DMS53 (cell line): ENCODE results near the gene CCR2.
"Not testable (repeated sequence)": the region's sequence is repeated elsewhere in the genome, so short reads cannot be mapped to it uniquely, and the experiment has no call there.

Experiments used
- DNase-seq: peaks from one replicate; lab custom pipeline; 2025; lab: John Stamatoyannopoulos, UW

CCR2 gene

DNA sequence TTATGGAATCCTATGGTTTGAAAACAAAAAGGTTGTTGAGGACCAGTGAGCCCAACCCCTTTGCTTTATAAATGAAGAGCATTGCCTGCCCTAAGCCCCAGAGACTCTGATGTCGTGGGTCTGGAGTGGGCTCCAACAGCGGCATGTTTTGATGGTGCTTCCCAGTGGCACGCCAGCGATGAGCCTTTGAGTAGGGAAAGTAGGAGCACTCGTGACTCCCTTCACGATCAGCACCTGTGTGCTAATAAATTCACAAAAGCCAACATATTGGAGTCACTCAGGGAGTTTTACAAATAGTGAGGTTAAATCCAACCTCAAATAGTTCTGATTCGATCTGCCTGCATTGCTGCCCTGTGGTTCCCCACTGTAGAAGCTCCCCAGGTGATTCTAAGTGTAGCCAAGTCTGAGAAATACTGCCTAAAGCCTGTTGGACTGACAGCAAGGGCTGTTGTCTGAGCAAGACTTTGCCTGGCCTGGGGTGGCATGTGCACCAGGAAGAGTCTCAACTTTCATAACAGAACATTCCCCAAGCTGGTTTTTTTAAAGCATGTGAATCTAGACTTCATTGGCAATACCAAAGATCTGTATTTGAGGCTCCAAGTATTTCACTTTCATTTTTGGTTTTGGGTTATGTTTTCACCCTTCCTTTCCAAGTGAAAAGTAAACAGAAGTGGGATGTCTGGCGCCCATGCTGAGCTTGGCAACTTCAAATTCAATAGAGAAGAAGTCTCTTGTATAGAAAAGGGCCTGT is 26.7 kb downstream of the CCR2 start:
- no peak for DNase-seq

DNA sequence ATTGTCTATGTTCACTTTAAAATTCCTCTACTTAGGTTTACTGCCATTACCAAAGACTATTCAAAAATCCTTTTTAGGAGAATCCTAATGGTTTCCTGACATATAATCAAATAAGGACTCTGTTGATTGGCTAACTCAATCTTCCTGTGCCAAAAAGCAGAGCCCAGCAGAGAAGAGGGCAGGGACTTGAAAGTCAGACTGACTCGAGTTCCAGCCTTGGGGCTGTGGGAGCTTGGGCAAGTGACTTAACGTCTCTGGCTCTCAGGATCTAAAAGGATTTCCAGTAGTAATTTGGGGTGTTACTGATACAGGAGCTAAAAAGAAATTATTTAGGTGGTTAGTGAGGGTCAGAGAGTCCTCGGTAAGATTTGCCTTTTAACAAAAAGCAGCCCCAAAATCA is 27.7 kb downstream of the CCR2 start:
- no peak for DNase-seq

GRCh38 chr3:46383211-46383950 is 29.5 kb downstream of the CCR2 start:
- no peak for DNase-seq

GRCh38 chr3:46383951-46384330 is 30.0 kb downstream of the CCR2 start:
- DNase-seq, result peak; percentile 5

GRCh38 chr3:46386205-46386604 is 32.3 kb downstream of the CCR2 start:
- DNase-seq, result peak; percentile 83

DNA sequence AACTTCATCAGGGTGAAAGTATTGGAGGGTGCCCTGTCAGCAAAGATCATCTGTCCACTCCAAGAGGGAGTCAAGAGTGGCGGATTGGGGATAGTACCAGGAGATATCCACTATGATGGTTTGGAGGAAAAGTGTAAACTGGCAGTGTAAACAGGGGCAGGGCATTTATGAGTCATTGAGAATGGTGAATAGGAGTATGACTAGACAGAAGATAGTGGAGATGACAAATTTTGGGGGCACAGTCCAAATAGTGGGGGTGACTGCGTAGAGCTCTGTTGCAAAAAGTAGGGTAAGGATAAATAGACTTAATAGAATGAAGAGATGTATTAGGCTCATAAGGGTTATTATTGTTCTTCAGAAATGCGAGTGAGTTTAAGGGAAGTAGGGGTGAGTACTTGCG is 34.9 kb downstream of the CCR2 start:
- not testable (repeated sequence) for DNase-seq

GRCh38 chr3:46389306-46389705 is 35.4 kb downstream of the CCR2 start:
- DNase-seq, result no peak

GRCh38 chr3:46391526-46391925 is 37.6 kb downstream of the CCR2 start:
- DNase-seq, result not testable (repeated sequence)

DNA sequence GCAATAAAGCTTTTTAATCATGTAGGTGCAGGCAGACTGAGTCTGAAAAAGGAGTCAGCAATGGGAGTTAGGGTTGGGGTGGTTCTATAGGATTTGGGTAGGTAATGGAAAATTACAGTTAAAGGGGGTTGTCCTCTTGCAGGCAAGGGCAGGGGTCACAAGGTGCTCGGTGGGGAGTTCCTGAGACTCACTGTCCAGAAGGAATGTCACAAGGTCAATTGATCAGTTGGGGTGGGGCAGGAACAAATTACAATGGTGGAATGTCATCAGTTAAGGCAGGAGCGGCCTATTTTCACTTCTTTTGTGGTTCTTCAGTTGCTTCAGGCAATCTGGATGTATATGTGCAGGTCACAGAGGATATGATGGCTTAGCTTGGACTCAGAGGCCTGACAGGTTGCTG is 39.1 kb downstream of the CCR2 start:
- no peak for DNase-seq

DNA sequence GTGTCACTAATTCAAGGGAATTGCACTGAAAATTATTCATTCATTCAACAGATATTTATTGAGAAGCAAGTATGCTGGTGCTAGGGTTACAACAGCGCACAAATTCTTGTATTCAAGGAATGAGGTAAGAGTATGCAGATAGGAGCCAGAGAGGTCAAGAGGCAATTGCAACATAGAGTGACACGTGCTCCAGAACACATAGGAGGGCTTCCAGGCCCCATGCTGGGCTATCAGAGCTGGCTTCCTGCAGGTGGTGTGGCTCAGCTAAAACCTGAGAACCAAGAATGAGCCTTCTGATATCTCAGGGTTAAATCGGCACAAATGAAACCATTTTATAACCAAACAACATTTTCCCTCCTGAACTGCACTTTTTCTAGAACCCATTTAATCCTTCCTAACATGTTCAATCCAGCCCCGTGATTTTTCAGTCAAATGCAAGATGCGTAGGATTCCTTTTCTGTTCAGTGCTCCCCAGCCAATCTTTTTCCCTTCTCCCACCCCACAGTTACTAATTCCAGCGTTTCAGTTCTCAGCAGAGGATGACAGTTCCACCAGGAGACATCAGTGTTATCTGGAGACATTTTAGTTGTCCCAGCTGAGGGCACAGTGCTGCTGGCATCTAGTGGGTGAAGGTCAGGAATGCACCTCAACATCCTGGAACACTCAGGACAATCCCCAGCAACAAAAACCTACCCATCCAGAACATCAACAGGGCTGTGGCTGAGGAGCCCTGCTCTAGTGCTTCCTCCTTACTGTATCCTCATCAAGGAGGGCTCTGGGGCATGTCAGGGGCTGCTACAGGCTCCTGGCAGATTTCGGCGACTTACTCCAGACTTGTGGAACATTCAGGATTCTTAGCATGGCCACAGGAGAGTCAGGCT is 39.9 kb downstream of the CCR2 start:
- no peak for DNase-seq

- no peak for DNase-seq
Measured at GRCh38 chr3:46395210-46395661, 41.3 kb downstream of the CCR2 start.

- no peak for DNase-seq
Measured at GRCh38 chr3:46395766-46396530, 42.0 kb downstream of the CCR2 start.

- DNase-seq, result no peak
Measured at GRCh38 chr3:46397111-46397510, 43.2 kb downstream of the CCR2 start.

- no peak for DNase-seq
Measured at GRCh38 chr3:46398186-46398955, 44.5 kb downstream of the CCR2 start.

DNA sequence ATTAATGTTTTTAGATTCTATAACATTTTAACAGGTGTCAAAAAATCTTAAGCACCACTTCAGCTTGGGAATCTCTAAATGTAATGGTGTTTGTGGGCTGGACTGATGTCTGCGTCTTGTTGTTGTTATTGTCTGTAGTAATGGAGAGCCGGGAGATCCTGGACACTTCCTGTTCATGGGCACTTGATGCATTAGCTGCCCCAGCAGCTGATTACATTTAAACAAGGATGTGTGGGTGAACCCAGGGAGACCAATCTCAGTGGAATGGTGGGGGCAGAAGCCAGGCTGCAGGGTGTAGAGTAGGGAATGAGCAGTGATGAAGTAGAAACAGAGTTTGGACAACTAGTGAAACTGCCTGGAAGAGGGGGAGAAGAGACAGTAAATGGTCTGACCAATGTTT is 45.2 kb downstream of the CCR2 start:
- DNase-seq, result peak; percentile 6

DNA sequence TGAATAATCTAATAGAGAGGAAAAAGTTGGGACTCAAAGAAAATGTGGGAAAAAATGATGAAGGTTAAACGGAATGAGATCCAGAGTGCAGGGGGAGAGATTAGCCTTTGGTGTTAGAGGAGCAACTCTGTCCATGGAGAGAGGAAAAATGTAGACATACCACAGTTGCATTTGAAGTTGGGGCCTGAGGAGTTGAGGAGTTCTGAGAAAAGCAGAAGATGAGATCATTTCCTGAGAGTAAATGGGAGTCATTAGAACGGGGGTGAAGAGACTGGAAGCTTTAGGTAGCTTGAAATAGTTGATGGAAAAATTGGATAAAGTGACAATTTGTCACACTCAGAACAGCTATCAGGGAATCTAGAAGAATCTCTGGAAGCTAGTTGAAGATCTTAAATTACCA is 45.6 kb downstream of the CCR2 start:
- DNase-seq, result no peak

GRCh38 chr3:46400000-46400734 is 46.3 kb downstream of the CCR2 start:
- peak; percentile 38 for DNase-seq

GRCh38 chr3:46400846-46401245 is 46.9 kb downstream of the CCR2 start:
- no peak for DNase-seq

DNA sequence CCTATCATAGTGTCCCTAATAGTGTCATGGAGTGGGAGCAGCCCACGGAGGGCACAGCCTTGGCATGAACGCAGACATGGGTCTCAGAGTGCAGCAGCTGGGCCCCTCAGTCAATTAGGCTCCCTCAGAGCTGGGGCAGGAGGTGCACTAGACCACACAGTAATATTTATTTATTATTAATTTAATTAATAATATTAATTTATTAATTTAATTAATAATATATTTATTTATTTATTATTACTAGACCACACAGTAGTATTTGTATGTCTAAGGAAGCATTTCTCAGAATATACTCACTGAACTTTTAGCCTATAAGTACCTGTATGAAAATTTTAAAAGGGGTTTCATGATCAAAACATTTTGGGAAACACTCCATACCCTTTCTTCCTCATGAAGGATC is 47.7 kb downstream of the CCR2 start:
- no peak for DNase-seq

- not testable (repeated sequence) for DNase-seq
Measured at GRCh38 chr3:46402902-46403301, 49.0 kb downstream of the CCR2 start.
